HCT116 (cell line): ENCODE results near the gene B3GALT5. TPM values are rescaled to one million over a fixed set of nuclear protein-coding genes. Genes with fewer than 3 reads are reported as not detected.
"Not testable (repeated sequence)": the region's sequence is repeated elsewhere in the genome, so short reads cannot be mapped to it uniquely, and the experiment has no call there.

Source experiments
- ATAC-seq: fragments of 200-7000 bp; cut with Tn5 transposase; 2 replicates; pipeline ENCODE4 v1.9.1; 2020; ENCODE audit warnings: mild to moderate bottlenecking, moderate library complexity
- BruUV-seq: library from RNA; stranded (reverse); fragments of 400-500 nt; replicated peaks from 2 replicates; lab custom pipeline; 2021; lab: Mats Ljungman, UMichigan
- CTCF ChIA-PET: fragments of 300-600 bp; sonication (Branson Sonifier 250); formaldehyde crosslinking; loops from one replicate; lab custom pipeline; 2021; ENCODE audit warnings: antibody characterized with exemption; lab: Charles Lee
- POLR2A ChIA-PET: fragments of 300-600, 350-600 bp; sonication (Branson Sonifier 250); formaldehyde crosslinking; loops from one replicate; lab custom pipeline; 2021; ENCODE audit warnings: antibody characterized with exemption; lab: Charles Lee
- RAD21 ChIA-PET, 2 experiments: fragments of 300-600 bp; sonication (Branson Sonifier 250); formaldehyde crosslinking; loops; one replicate each; lab custom pipeline; 2023; ENCODE audit warnings: low total read pairs in 2 of 2; ENCODE audit not compliant: uncharacterized antibody in 2 of 2, unreplicated experiment in 2 of 2, low non-redundant PET in 1 of 2; lab: Charles Lee
- DNase-seq: peaks from one replicate; pipeline ENCODE4 v3.0.0-alpha.2; 2010; ENCODE audit warnings: low read depth, low spot score
- H2AFZ ChIP-seq: fragments of 200-600 bp; shearing (Covaris generic), sonication (generic); 2 replicates; pipeline ENCODE4 v1.6.1; 2017; ENCODE audit warnings: low read depth, mixed run types, mixed read lengths, antibody characterized with exemption, low read length; ENCODE audit not compliant: poor library complexity, severe bottlenecking
- H3K27ac ChIP-seq: 2 replicates; pipeline ENCODE4 v1.5.1; 2012; ENCODE audit warnings: low read depth, low read length
- H3K27me3 ChIP-seq: fragments of 200-600 bp; sonication (generic); 2 replicates; pipeline ENCODE4 v1.6.1; 2016; ENCODE audit warnings: mixed run types, low read length, mixed read lengths; ENCODE audit not compliant: insufficient read depth
- H3K36me3 ChIP-seq, 2 experiments: fragments of 200-500 bp in 1 of 2; fragments of 200-600 bp in 1 of 2; sonication (Bioruptor generic) in 1 of 2; sonication (generic) in 1 of 2; 2 replicates each; pipeline versions ENCODE4 v1.5.1 to v1.6.1; 2014 to 2016; ENCODE audit warnings: low read length in 2 of 2, inconsistent platforms in 1 of 2, mixed read lengths in 1 of 2, mixed run types in 1 of 2; ENCODE audit not compliant: insufficient read depth in 2 of 2, control insufficient read depth in 1 of 2
- H3K4me1 ChIP-seq, 2 experiments: fragments of 200-600 bp in 1 of 2; sonication (generic) in 1 of 2; 2 replicates each; pipeline versions ENCODE4 v1.5.1 to v1.6.1; 2012 to 2017; ENCODE audit warnings: low read length in 2 of 2, inconsistent platforms in 1 of 2, mild to moderate bottlenecking in 1 of 2, mixed read lengths in 1 of 2, mixed run types in 1 of 2, moderate library complexity in 1 of 2; ENCODE audit not compliant: insufficient read depth in 2 of 2, control insufficient read depth in 1 of 2
- H3K4me2 ChIP-seq: fragments of 200-600 bp; sonication (generic); 2 replicates; pipeline ENCODE4 v1.6.1; 2017; ENCODE audit warnings: mixed run types, low read length, mixed read lengths
- H3K4me3 ChIP-seq, 2 experiments: fragments of 200-600 bp in 1 of 2; sonication (generic) in 1 of 2; replicated peaks in 1 of 2; 2 replicates each; pipeline ENCODE4 v1.5.1; 2011 to 2016; ENCODE audit warnings: low read length in 2 of 2, control low read depth in 1 of 2, low read depth in 1 of 2, mild to moderate bottlenecking in 1 of 2, mixed read lengths in 1 of 2, mixed run types in 1 of 2
- H3K79me2 ChIP-seq: fragments of 200-600 bp; sonication (generic); 2 replicates; pipeline ENCODE4 v1.6.1; 2017; ENCODE audit warnings: mild to moderate bottlenecking, mixed run types, low read length, moderate library complexity, mixed read lengths; ENCODE audit not compliant: insufficient read depth
- H3K9ac ChIP-seq: fragments of 200-600 bp; sonication (generic); 2 replicates; pipeline ENCODE4 v1.6.1; 2016; ENCODE audit warnings: low read length, mixed read lengths
- H3K9me2 ChIP-seq: fragments of 200-600 bp; sonication (generic), shearing (Covaris generic); 2 replicates; pipeline ENCODE4 v1.6.1; 2017; ENCODE audit warnings: mixed run types, mild to moderate bottlenecking, moderate library complexity; ENCODE audit not compliant: insufficient read depth
- H3K9me3 ChIP-seq, 2 experiments: fragments of 200-500 bp in 1 of 2; fragments of 200-600 bp in 1 of 2; sonication (Bioruptor generic) in 1 of 2; sonication (generic) in 1 of 2; 2 replicates each; pipeline ENCODE4 v1.6.1; 2014 to 2017; ENCODE audit warnings: low read length in 2 of 2, mixed read lengths in 2 of 2, inconsistent platforms in 1 of 2, low read depth in 1 of 2, mild to moderate bottlenecking in 1 of 2, mixed run types in 1 of 2, moderate library complexity in 1 of 2; ENCODE audit not compliant: control insufficient read depth in 1 of 2, insufficient read depth in 1 of 2
- H4K20me1 ChIP-seq: fragments of 200-600 bp; sonication (generic), shearing (Covaris generic); 2 replicates; pipeline ENCODE4 v1.6.1; 2017; ENCODE audit warnings: mixed run types, mild to moderate bottlenecking, moderate library complexity; ENCODE audit not compliant: insufficient read depth
- CBX3 ChIP-seq: IDR thresholded peaks from 2 replicates; pipeline ENCODE4 v1.6.1; 2012; ENCODE audit warnings: low read depth
- ELF1 ChIP-seq: IDR thresholded peaks from 2 replicates; pipeline ENCODE4 v1.6.1; 2012; ENCODE audit warnings: low read depth, borderline replicate concordance
- EZH2 ChIP-seq: fragments of 200-600 bp; sonication (generic); IDR thresholded peaks from 2 replicates; pipeline ENCODE4 v1.6.1; 2017; ENCODE audit warnings: antibody characterized with exemption, mixed run types
- EZH2phosphoT487 ChIP-seq: fragments of 200-600 bp; IDR thresholded peaks from 2 replicates; pipeline ENCODE4 v1.6.1; 2018; ENCODE audit warnings: antibody characterized with exemption, borderline replicate concordance
- POLR2A ChIP-seq: IDR thresholded peaks from 2 replicates; pipeline ENCODE4 v1.7.0; 2011; ENCODE audit warnings: borderline replicate concordance; ENCODE audit not compliant: insufficient read depth, insufficient read length; ENCODE audit errors: extremely low read depth
- POLR2AphosphoS5 ChIP-seq: IDR thresholded peaks from 2 replicates; pipeline ENCODE4 v1.6.1; 2011; ENCODE audit warnings: mild to moderate bottlenecking, low read depth, low read length, moderate library complexity
- RAD21 ChIP-seq: IDR thresholded peaks from 2 replicates; pipeline ENCODE4 v1.6.1; 2012; ENCODE audit warnings: low read depth, mild to moderate bottlenecking
- SP1 ChIP-seq: IDR thresholded peaks from 2 replicates; pipeline ENCODE4 v1.6.1; 2012; ENCODE audit warnings: low read depth
- TCF7L2 ChIP-seq: IDR thresholded peaks from 2 replicates; pipeline ENCODE4 v1.7.0; 2011; ENCODE audit warnings: borderline replicate concordance, inconsistent platforms; ENCODE audit not compliant: insufficient read depth, insufficient read length; ENCODE audit errors: extremely low read depth
- YY1 ChIP-seq: IDR thresholded peaks from 2 replicates; pipeline ENCODE4 v1.6.1; 2011; ENCODE audit warnings: low read length, low read depth, moderate library complexity, mild to moderate bottlenecking; ENCODE audit not compliant: insufficient replicate concordance; ENCODE audit errors: extremely low read depth
- ZBTB33 ChIP-seq: IDR thresholded peaks from 2 replicates; pipeline ENCODE4 v1.6.1; 2011; ENCODE audit warnings: mild to moderate bottlenecking, low read length, moderate library complexity; ENCODE audit not compliant: insufficient replicate concordance; ENCODE audit errors: extremely low read depth
- ZFX ChIP-seq: fragments of 450-650 bp; IDR thresholded peaks from 2 replicates; pipeline ENCODE4 v1.6.1; 2017
- intact Hi-C: fragments of 100-400 bp; cut with micrococcal nuclease; formaldehyde crosslinking; loops from 2 replicates; pipeline ENCODE4 v1.10.0; 2022
- total RNA-seq: library from RNA; stranded (reverse); gene quantifications from one replicate; pipeline ENCODE4 v1.2.1, GENCODE V29; 2021; ENCODE audit not compliant: unreplicated experiment

The B3GALT5 gene
- total RNA-seq, 1 experiment from 2014 or later: 1.2 TPM

DNA sequence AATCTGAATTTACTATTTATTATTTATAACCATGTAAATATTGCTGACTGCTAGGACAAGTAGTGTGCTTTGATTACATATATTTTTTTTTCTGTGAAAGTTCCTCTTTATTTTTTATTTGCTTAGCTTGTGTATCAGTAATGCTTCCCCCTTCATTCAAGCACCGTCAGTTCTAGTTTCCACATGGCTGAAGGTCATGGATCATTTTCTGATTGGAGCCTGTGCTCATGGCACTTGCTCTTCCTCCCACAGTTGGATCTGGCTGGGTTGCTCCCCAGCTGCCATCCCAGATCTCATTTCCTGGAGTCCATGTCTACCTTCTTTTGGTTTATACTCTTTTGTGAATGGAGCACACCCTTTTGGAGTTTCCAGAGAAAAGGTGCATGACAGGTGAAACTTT is 75.3 kb downstream of the B3GALT5 start:
- no peak overlapping the region for H3K4me3 ChIP-seq
- H3K27ac ChIP-seq: no peak overlapping the region
- no peaks in the 10 kb centered on the region for H3K36me3 ChIP-seq
- H3K4me1 ChIP-seq: no peaks in the 10 kb centered on the region
- ChIA-PET RAD21 (no interaction called here), CTCF (no interaction called here), POLR2A (no interaction called here)
- intact Hi-C loops: no loop called here
- H3K9me3 ChIP-seq: no peaks in the 10 kb centered on the region
- TF ChIP-seq EZH2 (no peak), TCF7L2 (no peak), POLR2AphosphoS5 (no peak), ZBTB33 (no peak), ZFX (no peak), ELF1 (no peak), POLR2A (no peak), RAD21 (no peak), SP1 (no peak), CBX3 (no peak), YY1 (no peak), EZH2phosphoT487 (no peak)
- no peaks in the 10 kb centered on the region for H3K79me2 ChIP-seq
- ATAC-seq: no peak
- DNase-seq: no peak
- no peak overlapping the region for H3K9ac ChIP-seq
- no peak overlapping the region for H3K4me2 ChIP-seq
- H3K9me2 ChIP-seq: no peaks in the 10 kb centered on the region
- BruUV-seq: no TSS peak
- H2AFZ ChIP-seq: no peak overlapping the region
- H3K27me3 ChIP-seq: no peaks in the 10 kb centered on the region
- H4K20me1 ChIP-seq: no peaks in the 10 kb centered on the region

DNA sequence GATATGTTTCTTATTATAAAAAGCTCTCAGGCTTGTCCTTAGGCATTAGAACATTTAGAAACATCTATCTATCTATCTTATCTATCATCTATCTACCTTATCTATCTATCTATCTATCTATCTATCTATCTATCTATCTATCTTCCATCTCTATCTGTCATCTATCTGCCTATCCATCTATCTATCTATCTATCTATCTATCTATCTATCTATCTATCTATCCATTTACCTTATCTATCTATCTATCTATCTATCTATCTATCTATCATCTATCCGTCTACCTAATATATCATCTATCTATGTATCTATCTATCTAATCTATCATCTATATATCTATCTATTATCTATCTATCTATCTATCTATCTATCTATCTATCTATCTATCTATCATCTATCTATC is 77.1 kb downstream of the B3GALT5 start:
- CTCF ChIA-PET, POLR2A ChIA-PET: not testable (repeated sequence)

More for the DNA sequence above, 77.1 kb downstream of the B3GALT5 start:
- H3K27ac ChIP-seq, H3K27me3 ChIP-seq, ATAC-seq, H4K20me1 ChIP-seq, H2AFZ ChIP-seq, H3K79me2 ChIP-seq, H3K9me3 ChIP-seq, H3K9me2 ChIP-seq, H3K4me2 ChIP-seq, H3K4me1 ChIP-seq, RAD21 ChIA-PET, BruUV-seq, H3K9ac ChIP-seq, H3K36me3 ChIP-seq, DNase-seq, H3K4me3 ChIP-seq: not testable (repeated sequence)
- intact Hi-C loops: loop anchor here (10.0 kb wide), 1 partner anchor 95 kb away; no protein-coding TSS in a partner anchor
